Pulmonary artery endothelial cell (primary cell): Measurements from ENCODE around the gene MCOLN1. TPM values are rescaled to one million over a fixed set of nuclear protein-coding genes. Genes with fewer than 3 reads are reported as not detected.
"Not testable (repeated sequence)": the region's sequence is repeated elsewhere in the genome, so short reads cannot be mapped to it uniquely, and the experiment has no call there.

Source experiments
- DNase-seq: peaks from one replicate; pipeline ENCODE4 v3.0.0-alpha.2; 2011; ENCODE audit warnings: low read depth, low spot score
- total RNA-seq: library from RNA; depleted of rRNA; stranded (reverse); fragments of >200 nt; gene quantifications from 2 replicates; pipeline ENCODE4 v1.2.3, GENCODE V29; 2014

Gene MCOLN1
- total RNA-seq, 1 donor from 2014 or later: 3.8 TPM

DNA sequence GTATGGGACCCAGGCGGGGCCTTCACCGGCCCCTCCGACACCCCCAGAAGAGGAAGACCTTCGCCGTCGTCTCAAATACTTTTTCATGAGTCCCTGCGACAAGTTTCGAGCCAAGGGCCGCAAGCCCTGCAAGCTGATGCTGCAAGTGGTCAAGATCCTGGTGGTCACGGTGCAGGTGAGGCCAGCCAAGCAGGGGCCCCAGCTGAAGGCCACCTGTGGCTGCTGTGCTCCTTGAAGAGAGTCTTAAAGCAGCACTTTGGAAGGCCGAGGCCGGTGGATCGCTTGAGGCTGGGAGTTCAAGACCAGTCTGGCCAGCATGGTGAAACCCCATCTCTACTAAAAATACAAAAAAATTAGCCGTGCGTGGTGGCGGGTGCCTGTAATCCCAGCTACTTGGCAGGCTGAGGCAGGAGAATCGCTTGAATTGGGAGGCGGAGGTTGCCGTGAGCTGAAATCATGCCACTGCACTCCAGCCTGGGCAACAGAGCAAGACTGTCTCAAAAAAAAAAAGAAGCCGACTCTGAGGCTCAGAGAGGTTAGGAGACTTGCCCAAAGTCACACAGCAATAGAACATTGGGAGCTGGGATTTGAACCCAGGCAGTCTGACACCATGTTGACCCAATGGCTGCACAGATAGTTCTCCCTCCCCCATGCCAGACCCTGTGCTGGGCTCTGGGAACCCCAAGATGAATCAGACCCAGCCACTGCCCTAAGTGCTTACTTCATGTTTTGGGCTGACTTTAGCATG lies 2.7 kb downstream of the MCOLN1 start:
- DNase-seq: no peak

DNA sequence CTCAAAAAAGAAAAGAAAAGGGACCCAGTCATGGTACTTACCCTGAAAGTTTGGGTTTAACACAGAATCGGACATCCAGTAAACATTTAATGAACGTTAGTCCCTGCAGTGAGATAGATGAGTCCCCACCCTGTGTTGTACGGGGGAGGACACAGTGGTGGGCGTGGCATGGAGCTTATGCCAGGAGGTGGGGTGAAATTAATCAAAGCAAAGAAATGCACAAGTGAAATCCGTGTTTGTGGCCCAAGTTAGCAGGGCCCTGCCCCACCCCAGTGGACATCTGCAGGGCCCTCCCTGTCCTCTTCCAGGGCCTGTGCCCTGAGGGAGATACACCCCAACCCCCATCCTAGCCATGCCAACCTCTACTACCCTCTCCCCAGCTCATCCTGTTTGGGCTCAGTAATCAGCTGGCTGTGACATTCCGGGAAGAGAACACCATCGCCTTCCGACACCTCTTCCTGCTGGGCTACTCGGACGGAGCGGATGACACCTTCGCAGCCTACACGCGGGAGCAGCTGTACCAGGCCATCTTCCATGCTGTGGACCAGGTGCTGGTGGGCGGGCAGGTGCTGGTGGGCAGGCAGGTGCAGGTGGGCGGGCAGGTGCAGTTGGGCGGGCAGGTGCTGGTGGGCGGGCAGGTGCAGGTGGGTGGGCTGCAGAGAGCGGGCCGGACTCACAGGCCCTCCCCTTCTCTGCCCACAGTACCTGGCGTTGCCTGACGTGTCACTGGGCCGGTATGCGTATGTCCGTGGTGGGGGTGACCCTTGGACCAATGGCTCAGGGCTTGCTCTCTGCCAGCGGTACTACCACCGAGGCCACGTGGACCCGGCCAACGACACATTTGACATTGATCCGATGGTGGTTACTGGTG lies 3.9 kb downstream of the MCOLN1 start:
- no peak for DNase-seq

DNA sequence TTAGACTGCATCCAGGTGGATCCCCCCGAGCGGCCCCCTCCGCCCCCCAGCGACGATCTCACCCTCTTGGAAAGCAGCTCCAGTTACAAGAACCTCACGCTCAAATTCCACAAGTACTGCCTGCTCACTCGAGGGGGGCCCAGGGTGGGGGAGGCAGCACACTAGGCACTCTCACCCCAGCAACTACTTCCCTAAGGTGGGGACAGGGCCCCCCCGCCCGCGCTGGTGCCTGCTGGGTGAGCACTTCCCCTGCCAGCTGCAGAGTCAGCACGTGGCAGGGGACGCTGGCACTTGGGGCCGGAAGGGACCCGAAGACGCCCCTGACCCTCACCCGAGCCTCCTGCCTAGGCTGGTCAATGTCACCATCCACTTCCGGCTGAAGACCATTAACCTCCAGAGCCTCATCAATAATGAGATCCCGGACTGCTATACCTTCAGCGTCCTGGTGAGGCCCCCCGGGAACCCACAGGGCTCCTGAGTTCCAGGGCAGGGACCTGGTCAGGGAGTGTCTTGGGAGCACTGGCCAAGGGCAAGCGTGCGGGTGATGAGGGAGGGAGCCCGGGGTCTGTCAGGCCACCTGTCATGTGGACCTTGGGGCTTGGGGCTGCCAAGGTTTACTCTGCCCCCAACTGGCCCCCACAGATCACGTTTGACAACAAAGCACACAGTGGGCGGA lies 5.2 kb downstream of the MCOLN1 start:
- no peak for DNase-seq

DNA sequence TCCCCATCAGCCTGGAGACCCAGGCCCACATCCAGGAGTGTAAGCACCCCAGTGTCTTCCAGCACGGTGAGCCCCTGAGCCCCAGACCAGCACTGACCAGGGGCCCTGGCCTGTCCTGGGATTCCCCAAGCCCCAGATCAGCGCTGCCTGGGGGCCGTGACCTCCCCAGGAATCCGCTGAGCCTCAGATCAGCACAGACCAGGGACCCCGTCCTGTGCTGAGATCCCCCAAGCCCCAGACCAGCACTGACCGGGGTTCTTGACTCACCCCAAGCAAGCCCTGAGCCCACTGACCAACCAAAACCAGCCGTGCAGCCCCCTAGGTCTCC lies 5.7 kb downstream of the MCOLN1 start:
- DNase-seq: no peak

DNA sequence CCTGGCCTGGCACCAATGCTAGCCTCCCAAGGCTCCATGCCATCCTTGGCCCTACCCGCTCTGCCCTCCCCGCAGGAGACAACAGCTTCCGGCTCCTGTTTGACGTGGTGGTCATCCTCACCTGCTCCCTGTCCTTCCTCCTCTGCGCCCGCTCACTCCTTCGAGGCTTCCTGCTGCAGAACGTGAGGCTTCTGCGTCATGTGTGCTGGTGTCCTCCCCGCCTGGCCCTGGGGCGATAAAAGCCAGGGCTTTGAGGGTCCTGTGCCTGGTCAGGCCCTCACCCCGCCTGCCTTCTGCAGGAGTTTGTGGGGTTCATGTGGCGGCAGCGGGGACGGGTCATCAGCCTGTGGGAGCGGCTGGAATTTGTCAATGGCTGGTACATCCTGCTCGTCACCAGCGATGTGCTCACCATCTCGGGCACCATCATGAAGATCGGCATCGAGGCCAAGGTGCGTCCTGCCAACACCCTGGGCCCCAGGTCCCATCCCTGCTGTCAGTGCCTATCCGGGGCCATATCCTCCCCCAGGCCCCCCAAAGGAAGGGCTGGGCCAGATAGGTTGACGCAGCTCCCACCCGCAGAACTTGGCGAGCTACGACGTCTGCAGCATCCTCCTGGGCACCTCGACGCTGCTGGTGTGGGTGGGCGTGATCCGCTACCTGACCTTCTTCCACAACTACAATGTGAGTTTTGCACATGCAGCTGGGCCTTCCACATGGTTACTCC lies 6.3 kb downstream of the MCOLN1 start:
- DNase-seq: no peak

DNA sequence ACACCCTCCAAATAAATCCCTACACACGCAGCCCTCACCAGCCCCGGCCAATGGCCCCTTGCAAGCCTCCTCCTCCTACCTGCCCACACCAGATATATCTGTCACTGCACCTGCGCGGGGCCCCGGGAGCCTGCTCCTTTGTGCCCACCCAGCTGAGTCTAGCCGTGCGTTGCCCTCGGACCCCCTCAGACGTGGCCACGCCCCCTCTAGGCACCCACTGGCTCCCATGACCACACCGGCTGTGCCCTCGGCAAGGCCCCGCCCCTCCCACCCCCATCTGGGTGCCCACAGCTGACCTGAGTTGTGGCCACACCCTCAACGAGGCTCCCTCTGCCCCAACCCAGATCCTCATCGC lies 6.8 kb downstream of the MCOLN1 start:
- DNase-seq: no peak

DNA sequence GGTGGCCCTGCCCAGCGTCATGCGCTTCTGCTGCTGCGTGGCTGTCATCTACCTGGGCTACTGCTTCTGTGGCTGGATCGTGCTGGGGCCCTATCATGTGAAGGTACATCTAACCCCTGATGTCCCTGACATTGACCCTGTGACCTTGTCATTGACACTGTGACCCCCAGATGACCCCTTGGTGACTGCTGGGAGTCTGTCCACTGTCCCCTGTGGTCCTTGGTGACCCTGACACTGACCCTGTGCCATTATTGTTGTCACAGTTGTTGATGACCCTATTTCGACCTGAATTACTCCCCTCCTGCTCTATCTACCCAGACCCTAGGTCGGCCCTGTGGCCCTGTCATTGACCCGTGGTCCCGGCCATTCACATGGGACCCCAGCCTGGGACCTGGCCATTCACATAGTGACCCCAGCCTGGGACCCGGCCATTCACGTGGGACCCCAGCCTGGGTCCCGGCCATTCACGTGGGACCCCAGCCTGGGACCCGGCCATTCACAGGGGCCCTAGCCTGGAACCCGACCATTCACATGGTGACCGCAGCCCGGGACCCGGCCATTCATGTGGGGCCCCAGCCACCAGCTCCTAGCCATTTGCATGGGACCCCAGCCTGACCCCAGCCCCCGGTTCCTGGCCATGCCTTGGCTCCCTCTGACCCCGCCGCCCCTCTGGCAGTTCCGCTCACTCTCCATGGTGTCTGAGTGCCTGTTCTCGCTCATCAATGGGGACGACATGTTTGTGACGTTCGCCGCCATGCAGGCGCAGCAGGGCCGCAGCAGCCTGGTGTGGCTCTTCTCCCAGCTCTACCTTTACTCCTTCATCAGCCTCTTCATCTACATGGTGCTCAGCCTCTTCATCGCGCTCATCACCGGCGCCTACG lies 7.4 kb downstream of the MCOLN1 start:
- no peak for DNase-seq

DNA sequence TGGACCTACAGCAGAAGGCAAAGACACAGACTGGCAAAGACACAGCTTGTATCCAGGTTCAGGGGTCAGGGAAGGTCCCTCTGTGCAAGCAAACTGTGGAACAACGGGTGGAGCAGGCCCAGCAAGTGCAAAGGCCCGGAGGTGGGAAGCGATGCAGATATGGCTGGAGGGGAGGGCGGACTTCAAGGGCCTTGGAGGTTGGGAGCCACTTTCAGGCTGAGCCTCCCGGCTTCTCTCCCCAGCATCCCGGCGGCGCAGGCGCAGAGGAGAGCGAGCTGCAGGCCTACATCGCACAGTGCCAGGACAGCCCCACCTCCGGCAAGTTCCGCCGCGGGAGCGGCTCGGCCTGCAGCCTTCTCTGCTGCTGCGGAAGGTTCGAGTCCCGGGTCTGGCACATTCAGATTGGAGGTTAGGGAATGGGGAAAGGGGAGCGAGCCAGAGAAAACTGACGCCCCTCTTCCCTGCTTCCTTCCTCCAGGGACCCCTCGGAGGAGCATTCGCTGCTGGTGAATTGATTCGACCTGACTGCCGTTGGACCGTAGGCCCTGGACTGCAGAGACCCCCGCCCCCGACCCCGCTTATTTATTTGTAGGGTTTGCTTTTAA lies 11.0 kb downstream of the MCOLN1 start:
- DNase-seq: no peak

DNA sequence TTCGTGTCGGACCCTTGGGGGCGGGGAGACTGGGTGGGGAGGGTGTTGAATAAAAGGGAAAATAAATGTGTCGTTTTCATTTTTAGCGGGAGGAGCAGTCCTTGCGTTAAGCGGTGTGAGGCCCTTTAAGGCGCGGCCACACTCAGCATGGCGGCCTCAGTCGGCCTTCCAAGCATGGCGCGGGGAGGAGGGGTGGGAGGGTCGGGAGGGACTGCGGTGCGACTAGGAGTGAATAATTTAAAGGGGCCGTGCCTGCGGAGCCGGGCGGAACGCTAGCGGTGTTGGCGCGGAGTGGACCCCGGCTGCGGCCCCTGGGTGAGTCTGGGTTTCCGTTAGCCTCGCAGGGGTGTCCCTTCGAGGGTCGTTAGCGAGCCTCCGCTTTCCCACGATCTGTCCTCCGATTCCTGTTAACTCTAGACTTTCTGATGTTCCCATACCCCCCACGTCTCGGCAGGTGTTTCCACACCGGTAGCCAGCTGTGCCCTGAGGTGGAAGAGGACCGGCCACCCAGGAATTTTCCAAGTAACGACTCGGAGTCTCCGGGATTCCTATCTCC lies 11.6 kb downstream of the MCOLN1 start:
- peak; percentile 58 for DNase-seq

DNA sequence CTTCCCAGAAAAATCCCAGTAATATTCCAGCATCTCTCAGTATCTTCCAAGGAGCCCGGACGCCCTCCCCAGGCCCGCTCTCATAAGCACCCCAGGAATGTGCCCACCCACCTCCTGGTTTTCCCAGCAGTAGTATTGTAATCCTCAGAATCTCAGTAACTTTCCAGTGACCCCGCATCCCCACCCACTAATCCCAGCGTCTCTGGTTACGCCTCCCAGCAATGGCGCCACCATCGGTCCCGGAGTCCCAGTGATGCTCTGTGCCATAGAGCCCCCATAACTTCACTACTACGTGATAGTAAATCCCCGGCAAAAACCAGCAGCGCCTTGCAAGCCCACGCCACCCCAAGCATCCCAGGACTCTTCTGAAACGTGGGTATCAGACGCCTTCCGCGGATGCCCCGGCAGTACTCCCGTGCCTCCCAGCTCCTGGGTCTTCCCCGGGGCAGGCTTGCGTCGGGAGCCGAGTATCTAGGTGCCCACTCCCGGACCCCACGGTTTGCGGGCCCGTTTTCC lies 12.2 kb downstream of the MCOLN1 start:
- DNase-seq: peak; percentile 73

DNA sequence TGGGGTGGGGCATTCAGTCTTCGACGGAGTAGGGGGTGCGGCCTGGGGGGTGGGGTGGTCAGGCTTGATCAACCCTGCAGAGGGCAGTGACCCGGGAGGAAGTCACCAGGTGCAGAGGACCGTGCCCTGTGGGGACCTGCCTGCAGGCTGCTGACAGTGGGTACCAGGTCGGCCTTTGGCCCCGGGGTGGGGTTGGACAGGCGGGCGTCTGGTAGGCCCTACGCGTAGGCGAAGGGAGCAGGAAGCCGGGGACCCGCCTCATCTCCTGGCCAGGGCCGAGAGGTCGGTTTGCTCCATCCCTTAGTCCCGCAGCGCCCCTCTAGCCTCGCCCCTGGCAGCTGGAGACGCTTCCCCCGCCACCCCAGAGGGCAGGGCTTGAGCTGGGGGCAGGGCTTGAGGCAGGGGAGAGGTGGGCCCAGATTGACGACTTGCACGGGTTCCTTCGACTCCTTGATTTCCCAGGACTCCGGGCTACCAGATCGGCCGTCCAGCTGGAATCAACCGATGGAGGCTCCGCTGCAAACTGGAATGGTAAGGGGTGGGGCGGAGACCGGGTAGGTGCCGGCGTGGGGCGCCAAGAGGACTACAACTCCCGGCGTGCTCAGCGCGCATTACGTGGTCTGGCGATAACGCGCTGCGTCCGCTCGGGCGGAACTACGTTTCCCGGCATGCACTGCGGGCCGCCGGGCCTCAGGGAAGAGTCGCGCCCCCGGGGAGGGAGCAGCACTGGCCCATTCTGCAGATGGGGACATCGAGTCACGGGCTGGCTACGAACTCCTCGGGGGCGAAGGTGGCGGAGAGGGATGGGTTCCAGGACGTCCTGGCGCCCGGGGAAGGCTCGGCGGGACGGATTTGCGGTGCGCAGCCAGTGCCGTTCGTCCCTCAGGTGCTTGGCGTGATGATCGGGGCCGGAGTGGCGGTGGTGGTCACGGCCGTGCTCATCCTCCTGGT lies 12.9 kb downstream of the MCOLN1 start, which contains the start of gene PNPLA6:
TSS of gene PNPLA6 (plus strand) at position 671 of the 951 bp plus-strand sequence. CDS start at position 743, 72 bp downstream.
- peak; percentile 75 for DNase-seq

DNA sequence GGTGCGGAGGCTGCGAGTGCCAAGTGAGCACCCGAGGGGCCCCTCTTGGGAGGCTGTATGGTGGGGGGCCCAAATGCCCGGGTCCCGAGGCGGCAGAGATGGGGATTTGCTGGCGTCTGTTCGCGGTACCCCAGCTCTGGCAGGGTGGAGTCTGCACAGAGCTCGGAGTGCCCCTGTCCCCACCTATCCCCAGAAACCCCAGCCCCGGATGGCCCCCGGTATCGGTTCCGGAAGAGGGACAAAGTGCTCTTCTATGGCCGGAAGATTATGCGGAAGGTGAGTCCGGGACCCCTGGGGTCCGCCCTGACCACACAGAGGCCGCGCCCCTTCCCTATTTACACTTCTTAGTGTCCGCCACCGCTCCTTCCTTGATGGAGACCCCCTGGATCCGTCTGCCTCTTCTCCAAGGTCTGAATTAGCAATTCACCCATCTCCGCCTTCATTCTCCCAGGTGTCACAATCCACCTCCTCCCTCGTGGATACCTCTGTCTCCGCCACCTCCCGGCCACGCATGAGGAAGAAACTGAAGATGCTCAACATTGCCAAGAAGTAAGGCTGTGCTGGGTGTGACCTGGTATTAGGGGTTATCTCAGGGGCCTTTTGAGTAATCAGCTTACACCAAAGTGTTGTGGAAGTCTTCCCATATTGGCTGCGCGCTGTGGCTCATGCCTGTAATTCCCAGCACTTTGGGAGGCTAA lies 13.7 kb downstream of the MCOLN1 start:
- DNase-seq: no peak

DNA sequence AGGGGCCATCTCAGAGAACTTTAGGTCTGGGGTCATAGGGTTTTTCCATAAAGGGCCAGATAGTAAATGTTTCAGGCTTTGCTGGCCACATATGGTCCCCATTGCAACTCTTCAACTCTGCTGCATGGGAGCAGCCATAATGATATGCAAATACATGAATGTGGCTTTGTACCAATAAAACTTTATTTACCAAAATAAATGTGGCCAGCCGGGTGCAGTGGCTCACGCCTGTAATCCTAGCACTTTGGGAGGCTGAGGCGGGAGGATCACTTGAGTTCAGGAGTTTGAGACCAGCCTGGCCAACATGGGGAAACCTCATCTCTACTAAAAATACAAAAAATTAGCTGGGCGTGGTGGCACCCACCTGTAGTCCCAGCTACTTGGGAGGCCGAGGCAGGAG lies 16.6 kb downstream of the MCOLN1 start:
- not testable (repeated sequence) for DNase-seq

DNA sequence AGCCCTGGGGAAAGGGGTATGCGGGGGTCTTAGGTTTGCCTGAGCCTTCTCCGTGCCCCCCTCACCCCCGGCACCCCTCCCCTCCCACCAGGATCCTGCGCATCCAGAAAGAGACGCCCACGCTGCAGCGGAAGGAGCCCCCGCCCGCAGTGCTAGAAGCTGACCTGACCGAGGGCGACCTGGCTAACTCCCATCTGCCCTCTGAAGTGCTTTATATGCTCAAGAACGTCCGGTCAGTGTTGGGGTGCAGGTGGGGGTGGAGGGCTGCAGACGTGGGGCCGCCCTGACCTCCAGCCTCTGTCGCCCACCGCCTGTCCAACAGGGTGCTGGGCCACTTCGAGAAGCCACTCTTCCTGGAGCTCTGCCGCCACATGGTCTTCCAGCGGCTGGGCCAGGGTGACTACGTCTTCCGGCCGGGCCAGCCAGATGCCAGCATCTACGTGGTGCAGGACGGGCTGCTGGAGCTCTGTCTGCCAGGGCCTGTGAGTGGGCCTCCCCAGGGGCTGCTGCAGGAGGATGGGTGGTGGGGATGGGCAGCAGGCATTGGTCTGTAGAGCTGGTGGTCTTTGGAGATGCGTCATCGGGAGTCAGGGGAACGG lies 17.5 kb downstream of the MCOLN1 start:
- no peak for DNase-seq

DNA sequence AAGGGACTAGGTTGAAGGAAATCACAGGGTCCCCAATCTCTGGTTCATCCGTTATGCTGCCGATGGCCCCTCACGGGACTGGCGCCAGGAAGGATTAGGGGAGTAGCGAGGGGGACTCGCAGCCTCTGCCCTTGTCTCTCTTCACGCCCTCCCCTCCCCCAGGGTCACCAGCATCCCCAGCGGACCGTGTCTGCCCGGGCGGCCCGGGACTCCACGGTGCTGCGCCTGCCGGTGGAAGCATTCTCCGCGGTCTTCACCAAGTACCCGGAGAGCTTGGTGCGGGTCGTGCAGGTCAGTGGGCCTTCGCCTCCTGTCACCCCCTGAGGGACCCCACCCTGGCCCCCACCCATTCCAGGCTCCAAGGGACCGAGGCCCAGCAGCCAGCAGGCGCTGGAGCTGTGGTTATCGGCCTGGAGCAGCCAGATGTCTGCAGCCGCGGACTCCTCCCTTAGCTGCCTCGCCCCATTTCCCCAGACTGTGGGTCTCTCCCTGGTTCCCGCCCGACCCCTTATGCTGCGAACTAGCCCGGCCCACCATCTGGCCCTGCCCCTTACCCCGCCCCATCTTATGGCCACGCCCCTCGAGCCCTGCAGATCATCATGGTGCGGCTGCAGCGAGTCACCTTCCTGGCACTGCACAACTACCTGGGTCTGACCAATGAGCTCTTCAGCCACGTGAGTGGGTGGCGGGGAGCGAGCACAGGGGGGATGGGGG lies 18.5 kb downstream of the MCOLN1 start:
- no peak for DNase-seq

DNA sequence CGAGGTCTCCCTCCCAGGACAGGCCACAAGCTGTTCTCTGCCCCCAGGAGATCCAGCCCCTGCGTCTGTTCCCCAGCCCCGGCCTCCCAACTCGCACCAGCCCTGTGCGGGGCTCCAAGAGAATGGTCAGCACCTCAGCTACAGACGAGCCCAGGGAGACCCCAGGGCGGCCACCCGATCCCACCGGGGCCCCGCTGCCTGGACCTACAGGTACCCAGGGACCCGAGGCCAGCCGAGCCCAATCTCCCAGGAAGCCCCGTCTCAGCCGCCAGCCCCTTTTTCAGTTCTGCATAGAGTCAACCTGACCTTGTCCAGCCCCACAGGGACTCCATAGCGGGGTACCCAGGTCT lies 19.0 kb downstream of the MCOLN1 start:
- DNase-seq: no peak
